ENCODE data around the gene GPRC5B. TPM values are rescaled to one million over a fixed set of nuclear protein-coding genes. Genes with fewer than 3 reads are reported as not detected.
A peak's percentile ranks its signal among the peaks of the same experiment; 100 is the strongest.

GPRC5B gene
- total RNA-seq, 1 donor from 2014 or later = 59.3 TPM

DNA sequence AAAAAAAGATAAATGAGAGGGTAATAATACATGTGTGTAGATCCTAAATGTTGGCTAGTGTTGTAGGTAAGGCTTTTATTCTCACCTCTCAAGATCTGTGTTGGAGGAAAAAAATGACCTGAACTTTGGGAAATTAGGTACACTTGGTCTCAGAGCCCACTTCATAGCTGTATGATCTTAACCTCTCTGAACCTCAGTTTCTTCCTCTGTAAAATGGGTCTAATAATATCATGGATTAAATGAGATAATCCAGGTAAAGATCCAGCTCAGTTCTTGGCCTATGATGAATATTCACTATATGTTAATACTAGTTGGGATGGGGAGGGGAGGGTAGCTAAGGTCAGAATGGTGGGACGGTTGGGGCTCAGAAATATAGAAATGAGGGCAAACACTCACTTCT is 24.3 kb upstream of the GPRC5B start:
- Mint-ChIP-seq H3K36me3 (ENCODE audit: low read depth) (no peaks in the 10 kb centered on the region), H3K4me1 (peaks cover 14% of the 10 kb centered on the region), H3K27me3 (ENCODE audit: low read depth) (peaks cover 9% of the 10 kb centered on the region), H3K9me3 (no peaks in the 10 kb centered on the region), H3K4me3 (no peak overlapping the region), H3K27ac (ENCODE audit: unreplicated experiment) (no peak overlapping the region)
- no peak for DNase-seq (ENCODE audit: low read depth, low spot score)
- no peak for TF ChIP-seq CTCF (conservative IDR thresholded peaks at IDR 0.05)

DNA sequence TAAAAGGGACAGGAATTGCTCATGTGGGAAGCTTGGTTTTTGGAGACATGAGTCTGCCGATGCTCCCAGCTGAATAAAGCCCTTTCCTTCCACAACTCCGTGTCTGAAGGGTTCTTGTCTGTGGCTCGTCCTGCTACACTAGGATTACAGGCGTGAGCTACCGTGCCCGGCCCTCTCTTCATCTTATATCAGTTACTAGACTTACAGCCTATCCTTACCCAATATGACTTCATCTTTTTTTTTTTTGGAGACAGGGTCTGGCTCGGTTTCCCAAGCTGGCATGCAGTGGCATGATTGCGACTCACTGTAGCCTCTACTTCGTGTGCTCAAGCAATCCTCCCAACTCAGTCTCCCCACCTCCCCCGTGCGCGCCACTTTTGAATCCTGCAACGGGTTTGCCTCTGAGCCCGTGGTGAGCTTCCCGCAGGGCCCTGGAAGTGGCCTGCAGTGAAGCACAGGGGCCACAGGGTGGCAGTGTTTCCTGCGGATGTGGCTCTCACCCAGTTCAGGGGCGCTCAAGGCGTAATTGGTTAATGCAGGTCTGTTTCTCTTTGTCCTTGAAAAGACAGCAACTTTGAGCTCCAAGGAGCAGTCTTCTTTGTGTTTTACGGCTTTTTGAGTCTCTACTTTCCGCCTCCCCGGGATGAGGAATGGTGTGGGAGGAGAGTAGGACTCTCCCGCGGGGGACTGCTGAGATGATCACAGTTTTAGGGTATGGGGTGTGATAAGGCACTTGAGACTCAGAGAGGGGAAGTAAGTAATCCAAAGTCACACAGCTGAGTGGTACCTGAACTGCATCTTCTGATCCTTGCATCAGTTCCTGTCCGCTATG is 22.7 kb upstream of the GPRC5B start:
- peak overlapping the region; percentile 96 for H3K27ac Mint-ChIP-seq (ENCODE audit: unreplicated experiment)
- H3K4me1 Mint-ChIP-seq = peaks cover 9% of the 10 kb centered on the region
- no peaks in the 10 kb centered on the region for H3K36me3 Mint-ChIP-seq (ENCODE audit: low read depth)
- peaks cover 5% of the 10 kb centered on the region for H3K27me3 Mint-ChIP-seq (ENCODE audit: low read depth)
- H3K4me3 Mint-ChIP-seq = no peak overlapping the region
- peak; percentile 84 for DNase-seq (ENCODE audit: low read depth, low spot score)
- no peaks in the 10 kb centered on the region for H3K9me3 Mint-ChIP-seq
- TF ChIP-seq CTCF (conservative IDR thresholded peaks at IDR 0.05) = peak; percentile 100

DNA sequence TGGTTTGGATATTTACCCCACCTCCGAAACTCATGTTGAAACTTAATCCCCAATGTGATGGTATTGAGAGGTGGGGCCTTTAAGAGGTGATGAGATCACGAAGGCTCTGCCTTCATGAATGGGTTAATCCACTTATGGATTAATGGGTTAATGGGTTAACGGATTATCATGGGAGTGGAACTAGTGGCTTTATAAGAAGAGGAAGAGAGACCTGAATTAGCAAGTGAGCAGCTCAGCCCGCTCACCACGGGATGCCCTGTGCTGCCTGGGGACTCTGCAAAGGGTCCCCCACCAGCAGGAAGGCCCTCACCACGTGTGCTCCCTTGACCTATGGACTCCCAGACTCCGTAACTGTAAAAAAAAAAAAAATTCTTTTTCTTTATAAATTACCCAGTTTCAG is 16.5 kb upstream of the GPRC5B start:
- peaks cover 8% of the 10 kb centered on the region for H3K27me3 Mint-ChIP-seq (ENCODE audit: low read depth)
- H3K27ac Mint-ChIP-seq (ENCODE audit: unreplicated experiment) = no peak overlapping the region
- no peak for DNase-seq (ENCODE audit: low read depth, low spot score)
- no peak overlapping the region for H3K4me3 Mint-ChIP-seq
- no peaks in the 10 kb centered on the region for H3K9me3 Mint-ChIP-seq
- H3K4me1 Mint-ChIP-seq = peaks cover 4% of the 10 kb centered on the region
- H3K36me3 Mint-ChIP-seq (ENCODE audit: low read depth) = no peaks in the 10 kb centered on the region
- TF ChIP-seq CTCF (conservative IDR thresholded peaks at IDR 0.05) = no peak

- H3K4me1 Mint-ChIP-seq = peaks cover 4% of the 10 kb centered on the region
- H3K4me3 Mint-ChIP-seq = no peak overlapping the region
- no peak for TF ChIP-seq CTCF (conservative IDR thresholded peaks at IDR 0.05)
- H3K27ac Mint-ChIP-seq (ENCODE audit: unreplicated experiment) = no peak overlapping the region
- peaks cover 8% of the 10 kb centered on the region for H3K27me3 Mint-ChIP-seq (ENCODE audit: low read depth)
- DNase-seq (ENCODE audit: low read depth, low spot score) = no peak
- H3K36me3 Mint-ChIP-seq (ENCODE audit: low read depth) = no peaks in the 10 kb centered on the region
- H3K9me3 Mint-ChIP-seq = no peaks in the 10 kb centered on the region
Observed at GRCh38 chr16:19899605-19899955, 14.9 kb upstream of the GPRC5B start.

GRCh38 chr16:19898924-19899604 is 14.4 kb upstream of the GPRC5B start:
- Mint-ChIP-seq H3K36me3 (ENCODE audit: low read depth) (no peaks in the 10 kb centered on the region), H3K4me1 (peaks cover 4% of the 10 kb centered on the region), H3K27ac (ENCODE audit: unreplicated experiment) (no peak overlapping the region), H3K27me3 (ENCODE audit: low read depth) (peaks cover 8% of the 10 kb centered on the region), H3K9me3 (no peaks in the 10 kb centered on the region), H3K4me3 (no peak overlapping the region)
- peak; percentile 84 for TF ChIP-seq CTCF (conservative IDR thresholded peaks at IDR 0.05)
- peak; percentile 75 for DNase-seq (ENCODE audit: low read depth, low spot score)
